Adrenal gland (tissue), 12 donors: ENCODE results near the gene TOR2A. TPM values are rescaled to one million over a fixed set of nuclear protein-coding genes. Genes with fewer than 3 reads are reported as not detected.

Experiments
- DNase-seq, 7 donors: peaks; one replicate each; pipeline ENCODE4 v3.0.0-alpha.2; 2019 to 2020
- H3K27ac ChIP-seq, 5 donors: fragments of 200-600 bp; sonication (generic) in 4 of 5; 1 replicate in 3 of 5; 2 replicates in 2 of 5; pipeline versions ENCODE4 v1.5.1 to v1.8.0; 2016 to 2020; ENCODE audit warnings: mild to moderate bottlenecking in 1 of 5
- H3K27me3 ChIP-seq: fragments of 200-600 bp; 2 replicates; pipeline ENCODE4 v1.8.0; 2021
- H3K36me3 ChIP-seq, 2 donors: fragments of 200-600 bp; replicated peaks in 1 of 2; 1 replicate in 1 of 2; 2 replicates in 1 of 2; pipeline versions ENCODE4 v1.5.1 to v1.8.0; 2018 to 2022
- H3K4me1 ChIP-seq, 2 donors: fragments of 200-600 bp; replicated peaks in 1 of 2; 1 replicate in 1 of 2; 2 replicates in 1 of 2; pipeline versions ENCODE4 v1.5.1 to v1.8.0; 2018 to 2021
- H3K4me3 ChIP-seq, 4 donors: fragments of 200-600 bp; sonication (generic) in 3 of 4; one replicate each; pipeline ENCODE4 v1.5.1; 2016 to 2018
- H3K9me3 ChIP-seq, 3 donors: fragments of 200-600 bp; sonication (generic) in 1 of 3; replicated peaks in 1 of 3; 1 replicate in 2 of 3; 2 replicates in 1 of 3; pipeline versions ENCODE4 v1.5.1 to v1.8.0; 2016 to 2021
- CTCF ChIP-seq, 6 experiments: fragments of 450-650 bp in 4 of 6; fragments of 200-600 bp in 2 of 6; sonication (generic) in 1 of 6; IDR thresholded peaks; 1 replicate in 5 of 6; 2 replicates in 1 of 6; pipeline versions ENCODE4 v1.5.1 to v1.8.0; 2016 to 2021; ENCODE audit warnings: antibody characterized with exemption in 6 of 6, mild to moderate bottlenecking in 2 of 6, moderate library complexity in 1 of 6
- POLR2A ChIP-seq, 2 donors: fragments of 450-650 bp; IDR thresholded peaks; one replicate each; pipeline ENCODE4 v1.6.1; 2017; ENCODE audit warnings: antibody characterized with exemption in 2 of 2, mild to moderate bottlenecking in 2 of 2, moderate library complexity in 1 of 2
- WGBS, 4 donors: extraction: QIAGEN DNeasy Blood & Tissue Kit in 2 of 4; methylation state at CpG; one replicate each; pipeline versions ENCODE4 v1.1.5 to v1.1.7; 2013 to 2017; 5-methylcytosine and 5-hydroxymethylcytosine counted together
- intact Hi-C, 2 donors: fragments of 100-400 bp; cut with DNase I; formaldehyde crosslinking; loops; one replicate each; pipeline versions ENCODE4 v1.14.1 to v1.15.0; 2022 to 2023
- polyA plus RNA-seq, 3 donors: library from polyadenylated mRNA; stranded (reverse); fragments of 200-250 nt in 2 of 3; fragments of 350-450 nt in 1 of 3; fragmentation: Illumina TruSeq in 1 of 3; extraction: RNeasy Lipid Tissue Mini Kit (QIAGEN cat#74804) in 1 of 3; gene quantifications; one replicate each; pipeline ENCODE4 v1.2.3, GENCODE V29; 2013 to 2014
- total RNA-seq, 9 donors: library from RNA; depleted of rRNA in 4 of 9; stranded (reverse); fragments of >200 nt in 4 of 9; fragments of 120-200 nt in 1 of 9; fragmentation: NEBNext Ultra II Directional in 1 of 9; extraction: Animal tissue kit (Norgen Biotek cat#: 25700) in 1 of 9; gene quantifications; one replicate each; pipeline versions ENCODE4 v1.1.0 to v1.2.4, GENCODE V29; 2013 to 2023
- donor health status: healthy with polysubstance abuse.
- donor health status: Bipolar disorder and iron deficiency.
- donor health status: DM: yes; HTN: yes; CAD: no.
- donor health status: DM: no; HTN: no; CAD: no.
- donor health status: DM: no; HTN: no; CAD: no.
- donor health status: DM: yes; HTN: yes; CAD: no.

TOR2A gene
- total and polyA plus RNA-seq, 12 donors = 4.3 to 30.6 (median 16.3) TPM

GRCh38 chr9:127724012-127724411, 11.1 kb downstream of the TOR2A start:
- Histone ChIP-seq H3K27me3 (no peaks in the 10 kb centered on the region), H3K4me3 (no peak overlapping the region), H3K4me1 (no peaks in the 10 kb centered on the region), H3K9me3 (no peaks in the 10 kb centered on the region), H3K36me3 (no peaks in the 10 kb centered on the region), H3K27ac (no peak overlapping the region)
- intact Hi-C loops = no loop called here
- DNase-seq = no peak
- TF ChIP-seq POLR2A (IDR thresholded peaks at IDR 0.05) (no peak), CTCF (IDR thresholded peaks at IDR 0.05) (no peak)
- 46 to 63% (median 61%) methylated on average over 14 to 23 of the region's 23 CpGs for WGBS, 4 donors

- H3K27ac ChIP-seq = no peak overlapping the region
- no peaks in the 10 kb centered on the region for H3K27me3 ChIP-seq
- intact Hi-C loops = no loop called here
- 89 to 100% (median 91%) methylated on average over 3 to 5 of the region's 5 CpGs for whole genome bisulfite sequencing, 4 donors
- no peak overlapping the region for H3K4me3 ChIP-seq
- no peak for TF ChIP-seq CTCF (IDR thresholded peaks at IDR 0.05)
- no peak for TF ChIP-seq POLR2A (IDR thresholded peaks at IDR 0.05)
- H3K4me1 ChIP-seq = no peaks in the 10 kb centered on the region
- H3K9me3 ChIP-seq = no peaks in the 10 kb centered on the region
- DNase-seq = no peak
- H3K36me3 ChIP-seq = no peaks in the 10 kb centered on the region
These were observed 11.7 kb downstream of the TOR2A start for GRCh38 chr9:127723444-127723843.

- TF ChIP-seq POLR2A (IDR thresholded peaks at IDR 0.05) (no peak), CTCF (IDR thresholded peaks at IDR 0.05) (no peak)
- no peak overlapping the region for H3K4me3 ChIP-seq
- H3K27me3 ChIP-seq = no peaks in the 10 kb centered on the region
- no peaks in the 10 kb centered on the region for H3K9me3 ChIP-seq
- H3K27ac ChIP-seq = no peak overlapping the region
- no peaks in the 10 kb centered on the region for H3K36me3 ChIP-seq
- intact Hi-C loops = no loop called here
- DNase-seq = no peak
- H3K4me1 ChIP-seq = peaks cover 0 to under 1% of the 10 kb centered on the region in 2 donors
- 89 to 96% (median 94%) methylated on average over 7 to 13 of the region's 13 CpGs for WGBS, 4 donors
These were observed 12.1 kb downstream of the TOR2A start for GRCh38 chr9:127723013-127723412.

GRCh38 chr9:127722055-127722745, 12.9 kb downstream of the TOR2A start:
- TF ChIP-seq CTCF (IDR thresholded peaks at IDR 0.05) (no peak), POLR2A (IDR thresholded peaks at IDR 0.05) (no peak)
- Histone ChIP-seq H3K9me3 (no peaks in the 10 kb centered on the region), H3K4me1 (peaks cover 0 to 6% of the 10 kb centered on the region in 2 donors), H3K27me3 (no peaks in the 10 kb centered on the region), H3K4me3 (no peak overlapping the region), H3K36me3 (no peaks in the 10 kb centered on the region), H3K27ac (no peak overlapping the region)
- no peak for DNase-seq
- 57 to 75% (median 64%) methylated on average over 8 to 12 of the region's 12 CpGs for WGBS, 4 donors
- intact Hi-C loops = no loop called here
